Keratinocyte (primary cell): ENCODE measurements around the gene MFRP. TPM values are rescaled to one million over a fixed set of nuclear protein-coding genes. Genes with fewer than 3 reads are reported as not detected.

Experiments
- DNase-seq: peaks from one replicate; pipeline ENCODE4 v3.0.0-alpha.2; 2011; ENCODE audit warnings: low read depth, missing footprints, low spot score
- FAIRE-seq: peaks from 2 replicates; lab custom pipeline; 2011; peaks lifted over from hg19 to GRCh38; lab: Jason Lieb, UNC
- H2AFZ ChIP-seq: 2 replicates; pipeline ENCODE4 v1.6.0; 2012; ENCODE audit warnings: low read length, control low read depth, inconsistent platforms; ENCODE audit not compliant: control insufficient read depth
- H3K27ac ChIP-seq: 2 replicates; pipeline ENCODE4 v1.5.1; 2011; ENCODE audit warnings: low read length; ENCODE audit not compliant: control insufficient read depth, insufficient read depth
- H3K27me3 ChIP-seq: 3 replicates; pipeline ENCODE4 v1.6.0; 2011; ENCODE audit warnings: low read length; ENCODE audit not compliant: control insufficient read depth, insufficient read depth; ENCODE audit errors: extremely low read depth
- H3K36me3 ChIP-seq, 2 experiments: 2 replicates in 1 of 2; 3 replicates in 1 of 2; pipeline ENCODE4 v1.5.1; 2011; ENCODE audit warnings: low read length in 2 of 2, mild to moderate bottlenecking in 1 of 2; ENCODE audit not compliant: control insufficient read depth in 2 of 2, insufficient read depth in 2 of 2; ENCODE audit errors: extremely low read depth in 1 of 2
- H3K4me1 ChIP-seq: 3 replicates; pipeline ENCODE4 v1.5.1; 2011; ENCODE audit warnings: low read length; ENCODE audit not compliant: control insufficient read depth, insufficient read depth; ENCODE audit errors: extremely low read depth
- H3K4me2 ChIP-seq: 3 replicates; pipeline ENCODE4 v1.6.0; 2011; ENCODE audit warnings: low read depth, low read length; ENCODE audit not compliant: control insufficient read depth, insufficient read depth; ENCODE audit errors: extremely low read depth
- H3K4me3 ChIP-seq, 3 experiments: fragments of 200-600 bp in 1 of 3; sonication (generic) in 1 of 3; 2 replicates in 2 of 3; 3 replicates in 1 of 3; pipeline ENCODE4 v1.5.1; 2011 to 2016; ENCODE audit warnings: low read length in 3 of 3, mild to moderate bottlenecking in 3 of 3, control low read depth in 2 of 3, inconsistent platforms in 1 of 3, low read depth in 1 of 3, mixed read lengths in 1 of 3, mixed run types in 1 of 3, moderate library complexity in 1 of 3; ENCODE audit not compliant: control insufficient read depth in 2 of 3, insufficient read depth in 2 of 3; ENCODE audit errors: extremely low read depth in 1 of 3
- H3K79me2 ChIP-seq: 2 replicates; pipeline ENCODE4 v1.6.0; 2012; ENCODE audit warnings: low read length; ENCODE audit not compliant: control insufficient read depth, insufficient read depth
- H3K9ac ChIP-seq: 3 replicates; pipeline ENCODE4 v1.6.0; 2011; ENCODE audit warnings: low read length; ENCODE audit not compliant: control insufficient read depth, insufficient read depth; ENCODE audit errors: extremely low read depth
- H3K9me1 ChIP-seq: 3 replicates; pipeline ENCODE4 v1.6.0; 2011; ENCODE audit warnings: low read length; ENCODE audit not compliant: control insufficient read depth, insufficient read depth; ENCODE audit errors: extremely low read depth
- H3K9me3 ChIP-seq: 2 replicates; pipeline ENCODE4 v1.5.1; 2012; ENCODE audit warnings: low read depth, low read length; ENCODE audit not compliant: control insufficient read depth
- H4K20me1 ChIP-seq: 3 replicates; pipeline ENCODE4 v1.6.0; 2011; ENCODE audit warnings: low read length; ENCODE audit not compliant: control insufficient read depth, insufficient read depth; ENCODE audit errors: extremely low read depth
- EZH2 ChIP-seq: IDR thresholded peaks from one replicate; pipeline ENCODE4 v1.6.1; 2012; ENCODE audit warnings: inconsistent platforms, mild to moderate bottlenecking, low read length, moderate library complexity
- dilution Hi-C: fragments of 300-500 bp; cut with MboI; formaldehyde crosslinking; loops from one replicate; pipeline ENCODE4 v1.7.0; 2020; ENCODE audit warnings: low sequenced_read_pairs; ENCODE audit not compliant: extremely low pct_ligation_motif_present
- polyA plus RNA-seq, 5 experiments: library from polyadenylated mRNA; depleted of rRNA in 3 of 5; stranded (reverse) in 3 of 5; stranded (forward) in 1 of 5; unstranded in 1 of 5; fragments of >200 nt; gene quantifications; 1 replicate in 1 of 5; 2 replicates in 3 of 5; 3 replicates in 1 of 5; pipeline versions ENCODE4 v1.2.1 to v1.2.3, GENCODE V29; 2011 to 2012; ENCODE audit warnings: missing spikeins in 2 of 5, low read depth in 1 of 5, low replicate concordance in 1 of 5
- TF ChIP-seq, protein P1 (sequence below), 3 experiments: IDR thresholded peaks in 1 of 3; conservative IDR thresholded peaks in 1 of 3; optimal IDR thresholded peaks in 1 of 3; 2 replicates in 2 of 3; 3 replicates in 1 of 3; pipeline versions ENCODE3 to v1.5.1; 2011; ENCODE audit warnings: low read length in 3 of 3, mild to moderate bottlenecking in 3 of 3, moderate library complexity in 2 of 3, control low read depth in 1 of 3, inconsistent platforms in 1 of 3; ENCODE audit not compliant: insufficient read depth in 2 of 3; ENCODE audit errors: extremely low read depth in 1 of 3

MFRP gene
- polyA plus RNA-seq, 1 donor (not counting 4 experiments of a cell fraction or from before 2014, with no cell fraction given): not detected

DNA sequence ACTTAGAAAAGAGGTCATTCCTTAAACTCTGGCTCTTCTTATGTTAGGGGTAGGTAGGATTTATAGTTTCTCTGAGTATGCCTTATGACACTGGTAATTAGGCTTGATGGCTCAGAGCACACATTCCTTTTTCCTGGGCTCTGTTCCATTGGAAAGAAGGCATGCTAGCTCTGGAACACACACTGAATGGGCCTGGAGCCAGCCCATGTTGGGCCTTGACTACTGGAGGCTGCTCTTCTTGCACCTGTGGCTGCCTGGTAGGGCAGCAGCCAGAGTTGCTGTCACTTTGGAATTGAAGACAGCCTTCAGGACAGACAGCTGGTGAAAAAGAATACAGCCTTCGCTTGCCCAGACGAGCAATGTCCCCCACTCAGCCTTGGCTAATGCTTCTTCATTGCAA, 47.8 kb downstream of the MFRP start:
- no peaks in the 10 kb centered on the region for H3K9me3 ChIP-seq
- TF ChIP-seq EZH2: no peak
- TF ChIP-seq, protein P1, sequence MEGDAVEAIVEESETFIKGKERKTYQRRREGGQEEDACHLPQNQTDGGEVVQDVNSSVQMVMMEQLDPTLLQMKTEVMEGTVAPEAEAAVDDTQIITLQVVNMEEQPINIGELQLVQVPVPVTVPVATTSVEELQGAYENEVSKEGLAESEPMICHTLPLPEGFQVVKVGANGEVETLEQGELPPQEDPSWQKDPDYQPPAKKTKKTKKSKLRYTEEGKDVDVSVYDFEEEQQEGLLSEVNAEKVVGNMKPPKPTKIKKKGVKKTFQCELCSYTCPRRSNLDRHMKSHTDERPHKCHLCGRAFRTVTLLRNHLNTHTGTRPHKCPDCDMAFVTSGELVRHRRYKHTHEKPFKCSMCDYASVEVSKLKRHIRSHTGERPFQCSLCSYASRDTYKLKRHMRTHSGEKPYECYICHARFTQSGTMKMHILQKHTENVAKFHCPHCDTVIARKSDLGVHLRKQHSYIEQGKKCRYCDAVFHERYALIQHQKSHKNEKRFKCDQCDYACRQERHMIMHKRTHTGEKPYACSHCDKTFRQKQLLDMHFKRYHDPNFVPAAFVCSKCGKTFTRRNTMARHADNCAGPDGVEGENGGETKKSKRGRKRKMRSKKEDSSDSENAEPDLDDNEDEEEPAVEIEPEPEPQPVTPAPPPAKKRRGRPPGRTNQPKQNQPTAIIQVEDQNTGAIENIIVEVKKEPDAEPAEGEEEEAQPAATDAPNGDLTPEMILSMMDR (optimal IDR thresholded peaks at IDR 0.05 in 1 of 3, IDR thresholded peaks at IDR 0.05 in 1 of 3, conservative IDR thresholded peaks at IDR 0.05 in 1 of 3; ENCODE audit: extremely low read depth in 1 of 3, insufficient read depth in 2 of 3, low read length in 3 of 3): no peak
- no peak overlapping the region for H3K4me2 ChIP-seq
- peaks cover 8% of the 10 kb centered on the region for H3K4me1 ChIP-seq
- no peaks in the 10 kb centered on the region for H4K20me1 ChIP-seq
- no peaks in the 10 kb centered on the region for H3K9me1 ChIP-seq
- no peak overlapping the region for H3K27ac ChIP-seq
- H3K27me3 ChIP-seq: no peaks in the 10 kb centered on the region
- dilution Hi-C loops: no loop called here
- H3K36me3 ChIP-seq: peaks cover 25 to 54% of the 10 kb centered on the region in 2 experiments
- FAIRE-seq (no peak), DNase-seq (no peak)
- no peak overlapping the region for H2AFZ ChIP-seq
- H3K9ac ChIP-seq: no peak overlapping the region
- no peaks in the 10 kb centered on the region for H3K79me2 ChIP-seq
- no peak overlapping the region for H3K4me3 ChIP-seq

DNA sequence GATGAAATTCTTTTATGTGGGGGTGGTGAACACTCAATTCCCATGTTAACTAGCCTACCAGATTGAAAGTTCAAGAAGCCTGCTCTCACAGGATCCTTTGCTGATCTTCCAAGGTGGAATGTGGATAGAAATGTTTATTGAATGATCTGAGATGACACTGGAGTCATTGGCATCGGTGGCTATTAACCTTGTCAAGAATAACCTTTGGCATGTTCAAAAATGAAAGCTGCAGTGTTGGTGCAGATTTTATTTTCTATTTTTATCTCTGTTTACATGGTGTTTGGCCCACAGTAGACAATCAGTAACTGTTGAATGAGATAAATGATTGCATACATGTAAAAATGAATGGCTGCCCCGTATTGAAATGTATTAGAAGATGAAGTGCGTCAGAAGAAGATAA, 48.6 kb downstream of the MFRP start:
- H3K36me3 ChIP-seq: peaks cover 23 to 50% of the 10 kb centered on the region in 2 experiments

More for the DNA sequence above, 48.6 kb downstream of the MFRP start:
- dilution Hi-C loops: no loop called here
- Histone ChIP-seq H3K4me2 (no peak overlapping the region), H3K4me3 (no peak overlapping the region), H4K20me1 (no peaks in the 10 kb centered on the region), H3K9me1 (no peaks in the 10 kb centered on the region), H3K9ac (no peak overlapping the region), H3K4me1 (peaks cover 8% of the 10 kb centered on the region), H3K9me3 (no peaks in the 10 kb centered on the region), H3K79me2 (no peaks in the 10 kb centered on the region), H3K27me3 (no peaks in the 10 kb centered on the region), H3K27ac (no peak overlapping the region), H2AFZ (no peak overlapping the region)
- DNase-seq (no peak), FAIRE-seq (no peak)
- TF ChIP-seq EZH2: no peak
- TF ChIP-seq, protein P1 (optimal IDR thresholded peaks at IDR 0.05 in 1 of 3, IDR thresholded peaks at IDR 0.05 in 1 of 3, conservative IDR thresholded peaks at IDR 0.05 in 1 of 3; ENCODE audit: extremely low read depth in 1 of 3, insufficient read depth in 2 of 3, low read length in 3 of 3): no peak
